ENCODE data around the gene FOXD2. TPM values are rescaled to one million over a fixed set of nuclear protein-coding genes. Genes with fewer than 3 reads are reported as not detected.
A peak's percentile ranks its signal among the peaks of the same experiment; 100 is the strongest.

The FOXD2 gene
- total RNA-seq (2014; rRNA removed; shearing (Covaris generic)) = 0.20 and 0.48 TPM in 2 replicates

- peak; percentile 84 for DNase-seq (ENCODE audit: low read depth)
Measured at GRCh38 chr1:47437447-47438164, at the start of gene FOXD2. Gene FOXD2, plus strand, starts transcription at chr1:47438044. Its CDS starts 92 bp downstream, at chr1:47438136.

GRCh38 chr1:47388891-47389238 lies 49.0 kb upstream of the FOXD2 start:
- peak; percentile 52 for DNase-seq (ENCODE audit: low read depth)

- DNase-seq (ENCODE audit: low read depth) = no peak
Measured at GRCh38 chr1:47389731-47390130, 48.1 kb upstream of the FOXD2 start.

- no peak for DNase-seq (ENCODE audit: low read depth)
Measured at GRCh38 chr1:47390843-47391242, 47.0 kb upstream of the FOXD2 start.

GRCh38 chr1:47393141-47393540 lies 44.7 kb upstream of the FOXD2 start:
- DNase-seq (ENCODE audit: low read depth) = peak; percentile 9

GRCh38 chr1:47395433-47395832 lies 42.4 kb upstream of the FOXD2 start:
- peak; percentile 43 for DNase-seq (ENCODE audit: low read depth)

GRCh38 chr1:47396671-47397196 lies 41.1 kb upstream of the FOXD2 start:
- DNase-seq (ENCODE audit: low read depth) = no peak

GRCh38 chr1:47399138-47399845 lies 38.6 kb upstream of the FOXD2 start:
- no peak for DNase-seq (ENCODE audit: low read depth)

GRCh38 chr1:47399846-47400155 lies 38.0 kb upstream of the FOXD2 start:
- no peak for DNase-seq (ENCODE audit: low read depth)

GRCh38 chr1:47401761-47402160 lies 36.1 kb upstream of the FOXD2 start:
- DNase-seq (ENCODE audit: low read depth) = no peak

- DNase-seq (ENCODE audit: low read depth) = no peak
Measured at GRCh38 chr1:47402591-47402990, 35.3 kb upstream of the FOXD2 start.

GRCh38 chr1:47403321-47403910 lies 34.4 kb upstream of the FOXD2 start:
- DNase-seq (ENCODE audit: low read depth) = no peak

- DNase-seq (ENCODE audit: low read depth) = no peak
Measured at GRCh38 chr1:47405697-47406096, 32.1 kb upstream of the FOXD2 start.

GRCh38 chr1:47406966-47407365 lies 30.9 kb upstream of the FOXD2 start:
- no peak for DNase-seq (ENCODE audit: low read depth)

- DNase-seq (ENCODE audit: low read depth) = no peak
Measured at GRCh38 chr1:47407481-47407880, 30.4 kb upstream of the FOXD2 start.

- peak; percentile 77 for DNase-seq (ENCODE audit: low read depth)
Measured at GRCh38 chr1:47409311-47410067, 28.4 kb upstream of the FOXD2 start.

- DNase-seq (ENCODE audit: low read depth) = no peak
Measured at GRCh38 chr1:47410068-47410455, 27.8 kb upstream of the FOXD2 start.

GRCh38 chr1:47411436-47411835 lies 26.4 kb upstream of the FOXD2 start:
- DNase-seq (ENCODE audit: low read depth) = peak; percentile 10

GRCh38 chr1:47412437-47412836 lies 25.4 kb upstream of the FOXD2 start:
- DNase-seq (ENCODE audit: low read depth) = no peak

- DNase-seq (ENCODE audit: low read depth) = no peak
Measured at GRCh38 chr1:47415728-47416318, 22.0 kb upstream of the FOXD2 start, which contains the start of gene FOXE3. Gene FOXE3, plus strand, starts transcription at chr1:47416285. Its CDS starts 31 bp downstream, at chr1:47416316.

- DNase-seq (ENCODE audit: low read depth) = no peak
Measured at GRCh38 chr1:47416319-47417169, 21.3 kb upstream of the FOXD2 start.

Data from RPMI7951 (cell line).